Mucosa of descending colon (tissue), 3 donors: ENCODE measurements around the gene PBX4. TPM values are rescaled to one million over a fixed set of nuclear protein-coding genes. Genes with fewer than 3 reads are reported as not detected.

Source experiments
- ATAC-seq: fragments of 200-7000 bp; cut with Tn5 transposase; one replicate; pipeline ENCODE4 v1.9.1; 2020; ENCODE audit warnings: mild to moderate bottlenecking, moderate library complexity
- DNase-seq, 3 donors: peaks; one replicate each; pipeline ENCODE4 v3.0.0-alpha.2; 2020
- H3K36me3 ChIP-seq: fragments of 200-600 bp; one replicate; pipeline ENCODE4 v1.8.0; 2021; ENCODE audit warnings: low read depth, mild to moderate bottlenecking
- H3K4me1 ChIP-seq: fragments of 200-600 bp; one replicate; pipeline ENCODE4 v1.8.0; 2021; ENCODE audit warnings: low read depth, mild to moderate bottlenecking
- H3K4me3 ChIP-seq: fragments of 200-600 bp; one replicate; pipeline ENCODE4 v1.8.0; 2021; ENCODE audit warnings: mild to moderate bottlenecking
- H3K9me3 ChIP-seq: fragments of 200-600 bp; one replicate; pipeline ENCODE4 v1.8.0; 2021; ENCODE audit warnings: mild to moderate bottlenecking
- intact Hi-C, 2 donors: fragments of 100-400 bp; cut with DNase I in 1 of 2; cut with micrococcal nuclease in 1 of 2; formaldehyde crosslinking; loops; one replicate each; pipeline versions ENCODE4 v1.11.0 to v1.11.1; 2022; cut with DNase I, micrococcal nuclease
- total RNA-seq, 3 donors: library from RNA; stranded (reverse); fragmentation: NEBNext Ultra II Directional in 2 of 3; extraction: Animal tissue kit (Norgen Biotek cat#: 25700) in 2 of 3; gene quantifications; one replicate each; pipeline versions ENCODE4 v1.2.1 to v1.2.4, GENCODE V29; 2021 to 2023
- TF ChIP-seq, protein P1 (sequence below): fragments of 200-600 bp; IDR thresholded peaks from one replicate; pipeline ENCODE4 v1.8.0; 2022; ENCODE audit warnings: antibody characterized with exemption, mild to moderate bottlenecking
- donor health status: DM: no; HTN: no; CAD: no; lungs with moderate emphysema.
- donor health status: DM: no; HTN: no; CAD: no.
- donor health status: DM: no; HTN: yes; CAD: no.

PBX4 gene
- total RNA-seq, 3 donors from 2014 or later = 2.8 to 6.2 (median 4.6) TPM

DNA sequence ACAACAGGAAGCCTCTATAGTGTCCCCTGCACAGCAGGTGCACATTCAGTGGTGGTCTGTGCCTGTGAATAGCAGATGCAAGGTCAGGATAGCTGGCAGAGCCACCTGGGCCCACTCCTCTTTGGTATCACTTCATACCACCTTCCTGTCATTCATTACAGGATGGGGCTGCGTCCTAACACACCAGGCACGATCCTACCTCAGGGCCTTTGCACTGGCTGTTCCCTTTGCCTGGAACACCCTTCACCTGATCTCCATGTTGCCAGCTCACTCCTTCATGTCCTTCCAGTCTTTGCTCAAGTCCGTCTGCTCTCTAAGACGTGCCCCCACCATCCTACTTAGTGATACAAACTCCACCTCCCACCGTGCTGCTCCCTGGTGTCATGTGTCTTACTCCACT, 14.2 kb upstream of the PBX4 start:
- ATAC-seq = no peak
- no peaks in the 10 kb centered on the region for H3K36me3 ChIP-seq

DNA sequence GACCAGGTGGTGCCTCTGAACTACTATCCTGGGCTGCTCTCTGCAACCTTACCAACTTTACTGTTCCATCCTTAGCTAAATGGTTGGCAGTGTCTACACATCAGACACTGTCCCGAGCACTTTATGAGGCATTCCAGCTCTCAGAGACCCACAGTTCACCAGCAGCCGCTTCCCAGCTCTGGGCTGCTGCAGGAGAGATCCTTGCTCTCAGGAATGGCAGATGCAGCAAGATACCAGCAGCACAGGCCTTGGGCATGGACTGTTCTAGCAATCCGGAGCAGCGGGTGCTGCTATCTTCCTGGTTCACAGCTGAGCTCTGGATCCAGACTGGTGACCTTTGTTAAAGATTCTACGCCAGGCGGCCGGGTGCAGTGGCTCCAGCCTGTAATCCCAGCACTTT, 12.9 kb upstream of the PBX4 start:
- Histone ChIP-seq H3K4me1 (no peaks in the 10 kb centered on the region), H3K36me3 (no peaks in the 10 kb centered on the region), H3K9me3 (no peaks in the 10 kb centered on the region), H3K4me3 (no peak overlapping the region)
- intact Hi-C loops = no loop called here
- no peak for DNase-seq
- ATAC-seq = no peak
- TF ChIP-seq, protein P1, sequence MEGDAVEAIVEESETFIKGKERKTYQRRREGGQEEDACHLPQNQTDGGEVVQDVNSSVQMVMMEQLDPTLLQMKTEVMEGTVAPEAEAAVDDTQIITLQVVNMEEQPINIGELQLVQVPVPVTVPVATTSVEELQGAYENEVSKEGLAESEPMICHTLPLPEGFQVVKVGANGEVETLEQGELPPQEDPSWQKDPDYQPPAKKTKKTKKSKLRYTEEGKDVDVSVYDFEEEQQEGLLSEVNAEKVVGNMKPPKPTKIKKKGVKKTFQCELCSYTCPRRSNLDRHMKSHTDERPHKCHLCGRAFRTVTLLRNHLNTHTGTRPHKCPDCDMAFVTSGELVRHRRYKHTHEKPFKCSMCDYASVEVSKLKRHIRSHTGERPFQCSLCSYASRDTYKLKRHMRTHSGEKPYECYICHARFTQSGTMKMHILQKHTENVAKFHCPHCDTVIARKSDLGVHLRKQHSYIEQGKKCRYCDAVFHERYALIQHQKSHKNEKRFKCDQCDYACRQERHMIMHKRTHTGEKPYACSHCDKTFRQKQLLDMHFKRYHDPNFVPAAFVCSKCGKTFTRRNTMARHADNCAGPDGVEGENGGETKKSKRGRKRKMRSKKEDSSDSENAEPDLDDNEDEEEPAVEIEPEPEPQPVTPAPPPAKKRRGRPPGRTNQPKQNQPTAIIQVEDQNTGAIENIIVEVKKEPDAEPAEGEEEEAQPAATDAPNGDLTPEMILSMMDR = no peak

More for the DNA sequence above, 14.2 kb upstream of the PBX4 start:
- TF ChIP-seq, protein P1 = no peak
- intact Hi-C loops = no loop called here
- Histone ChIP-seq H3K9me3 (no peaks in the 10 kb centered on the region), H3K4me1 (no peaks in the 10 kb centered on the region), H3K4me3 (no peak overlapping the region)
- DNase-seq = no peak

DNA sequence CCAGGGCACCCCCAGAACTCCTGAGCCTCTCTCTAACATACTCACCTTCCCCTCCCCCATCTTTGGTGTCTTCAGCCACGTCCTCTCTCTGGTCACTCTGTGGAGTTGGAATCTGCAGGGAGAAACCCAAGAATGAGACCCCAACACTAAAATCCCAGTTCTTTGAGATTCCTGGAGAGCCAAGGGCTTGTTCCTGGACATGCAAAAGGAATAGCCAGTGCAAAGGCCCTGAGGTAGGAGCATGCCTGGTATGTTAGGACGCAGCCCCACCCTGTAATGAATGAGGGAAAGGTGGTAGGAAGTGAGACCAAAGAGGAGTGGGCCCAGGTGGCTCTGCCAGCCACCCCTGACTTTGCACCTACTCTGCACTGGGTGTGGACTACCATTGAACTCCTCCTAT, 11.9 kb upstream of the PBX4 start:
- no peak for ATAC-seq
- no peaks in the 10 kb centered on the region for H3K4me1 ChIP-seq
- DNase-seq = no peak
- TF ChIP-seq, protein P1 = no peak
- H3K4me3 ChIP-seq = no peak overlapping the region
- H3K36me3 ChIP-seq = no peaks in the 10 kb centered on the region
- intact Hi-C loops = no loop called here
- no peaks in the 10 kb centered on the region for H3K9me3 ChIP-seq

DNA sequence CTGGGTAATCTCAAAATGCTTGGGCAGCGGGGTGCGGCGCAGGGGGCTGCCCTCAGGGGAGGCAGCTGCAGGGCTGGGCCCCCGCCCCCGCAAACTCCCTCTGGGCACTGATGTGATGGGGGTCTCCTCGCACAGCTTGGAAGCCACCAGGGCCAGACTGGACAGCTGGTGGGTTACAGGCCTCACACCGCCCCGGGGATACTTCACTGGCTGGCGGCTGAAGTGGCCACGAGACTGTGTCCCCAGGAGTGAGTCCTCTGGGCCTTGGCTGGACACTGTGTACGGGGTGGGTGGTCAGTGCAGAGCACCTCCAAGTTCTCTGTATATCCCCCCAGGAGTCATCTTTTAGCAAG, 11.6 kb upstream of the PBX4 start:
- Histone ChIP-seq H3K36me3 (no peaks in the 10 kb centered on the region), H3K9me3 (no peaks in the 10 kb centered on the region), H3K4me1 (no peaks in the 10 kb centered on the region), H3K4me3 (no peak overlapping the region)
- TF ChIP-seq, protein P1 = no peak
- no peak for DNase-seq
- intact Hi-C loops = no loop called here
- ATAC-seq = no peak

DNA sequence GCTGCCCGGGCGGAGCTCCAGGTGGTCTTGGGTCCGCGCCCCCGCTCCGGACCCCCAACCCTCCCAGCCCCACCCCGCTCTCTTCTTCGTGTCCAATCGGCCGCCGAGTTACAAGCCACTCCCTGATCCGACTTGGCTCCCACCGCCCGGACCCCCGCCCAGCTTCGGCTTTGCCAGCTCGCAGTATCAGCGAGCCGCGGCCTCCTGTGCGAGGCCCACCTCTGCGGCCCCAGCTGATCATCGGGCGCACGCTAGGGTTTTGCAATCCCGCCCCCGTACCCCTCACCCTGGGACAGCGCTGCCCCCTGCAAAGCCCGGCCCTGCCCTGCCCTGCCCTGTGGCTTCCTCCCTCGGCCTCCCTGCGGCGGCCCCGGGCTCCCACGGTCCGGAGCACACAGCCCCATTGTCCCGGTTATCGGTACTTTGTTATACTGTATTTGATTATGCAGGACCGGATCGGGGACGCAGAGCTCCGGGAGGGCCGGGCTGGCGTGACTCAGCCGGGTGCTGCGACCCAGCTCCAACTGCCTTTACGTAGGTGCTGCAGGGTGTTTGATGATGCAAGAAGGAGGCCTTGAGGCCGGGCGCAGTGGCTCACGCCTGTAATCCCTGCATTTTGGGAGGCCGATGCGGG, 10.1 kb upstream of the PBX4 start:
- Histone ChIP-seq H3K9me3 (no peaks in the 10 kb centered on the region), H3K4me3 (peak overlapping the region; percentile 50), H3K36me3 (no peaks in the 10 kb centered on the region), H3K4me1 (no peaks in the 10 kb centered on the region)
- TF ChIP-seq, protein P1 = no peak
- peak; percentile 67 for ATAC-seq
- peak; percentile 48 to 77 (median 74) for DNase-seq
- intact Hi-C loops = no loop called here
